Liver (tissue), 9 donors: ENCODE results near the gene APOL6. TPM values are rescaled to one million over a fixed set of nuclear protein-coding genes. Genes with fewer than 3 reads are reported as not detected.
A peak's percentile ranks its signal among the peaks of the same experiment; 100 is the strongest.

Experiments
- DNase-seq: peaks from one replicate; pipeline ENCODE4 v3.0.0-alpha.2; 2017; ENCODE audit warnings: low spot score
- H3K27ac ChIP-seq, 2 donors: one replicate each; pipeline ENCODE4 v1.7.0; 2013; ENCODE audit warnings: inconsistent platforms in 2 of 2, low read length in 2 of 2, control low read depth in 1 of 2, low read depth in 1 of 2, mild to moderate bottlenecking in 1 of 2
- H3K27me3 ChIP-seq, 4 donors: one replicate each; pipeline versions ENCODE4 v1.6.1 to v1.7.0; 2013; ENCODE audit warnings: low read length in 3 of 4, inconsistent platforms in 1 of 4, mild to moderate bottlenecking in 1 of 4, moderate library complexity in 1 of 4; ENCODE audit not compliant: control insufficient read depth in 4 of 4, insufficient read depth in 4 of 4
- H3K36me3 ChIP-seq, 4 donors: one replicate each; pipeline versions ENCODE4 v1.6.1 to v1.7.0; 2013; ENCODE audit warnings: low read length in 3 of 4, mild to moderate bottlenecking in 3 of 4, low read depth in 1 of 4, moderate library complexity in 1 of 4; ENCODE audit not compliant: control insufficient read depth in 4 of 4, insufficient read depth in 3 of 4
- H3K4me1 ChIP-seq, 4 donors: one replicate each; pipeline versions ENCODE4 v1.6.1 to v1.7.0; 2013; ENCODE audit warnings: low read length in 3 of 4, mild to moderate bottlenecking in 3 of 4, moderate library complexity in 1 of 4; ENCODE audit not compliant: control insufficient read depth in 4 of 4, insufficient read depth in 4 of 4
- H3K4me3 ChIP-seq, 3 donors: one replicate each; pipeline versions ENCODE4 v1.6.1 to v1.7.0; 2013; ENCODE audit warnings: low read length in 3 of 3, control low read depth in 1 of 3, low read depth in 1 of 3, mild to moderate bottlenecking in 1 of 3
- H3K9ac ChIP-seq, 2 donors: one replicate each; pipeline ENCODE4 v1.7.0; 2013; ENCODE audit warnings: low read length in 2 of 2, mild to moderate bottlenecking in 2 of 2, moderate library complexity in 2 of 2, control low read depth in 1 of 2, low read depth in 1 of 2
- H3K9me3 ChIP-seq, 4 donors: one replicate each; pipeline versions ENCODE4 v1.6.1 to v1.7.0; 2013; ENCODE audit warnings: low read length in 3 of 4; ENCODE audit not compliant: control insufficient read depth in 4 of 4
- EGR1 ChIP-seq, 2 donors: IDR thresholded peaks; 2 replicates each; pipeline ENCODE4 v1.6.1; 2016 to 2018; ENCODE audit warnings: antibody characterized with exemption in 2 of 2, low read depth in 2 of 2
- FOXA1 ChIP-seq: IDR thresholded peaks from 2 replicates; pipeline ENCODE4 v1.6.1; 2016; ENCODE audit warnings: antibody characterized with exemption
- FOXA2 ChIP-seq: IDR thresholded peaks from 2 replicates; pipeline ENCODE4 v1.6.1; 2016; ENCODE audit warnings: antibody characterized with exemption
- GABPA ChIP-seq, 2 donors: IDR thresholded peaks in 1 of 2; conservative IDR thresholded peaks in 1 of 2; 2 replicates each; pipeline ENCODE4 v1.6.1; 2016; ENCODE audit warnings: antibody characterized with exemption in 2 of 2, mild to moderate bottlenecking in 1 of 2, moderate library complexity in 1 of 2
- HNF4A ChIP-seq, 2 donors: conservative IDR thresholded peaks; 2 replicates each; pipeline ENCODE4 v1.6.1; 2016; ENCODE audit warnings: antibody characterized with exemption in 2 of 2, mild to moderate bottlenecking in 2 of 2
- HNF4G ChIP-seq: IDR thresholded peaks from 2 replicates; pipeline ENCODE4 v1.6.1; 2016; ENCODE audit warnings: antibody characterized with exemption
- JUND ChIP-seq, 2 donors: IDR thresholded peaks; 2 replicates each; pipeline ENCODE4 v1.6.1; 2016; ENCODE audit warnings: antibody characterized with exemption in 2 of 2
- NR2F2 ChIP-seq: IDR thresholded peaks from 2 replicates; pipeline ENCODE4 v1.6.1; 2016; ENCODE audit warnings: antibody characterized with exemption
- RAD21 ChIP-seq, 2 donors: IDR thresholded peaks; 2 replicates each; pipeline ENCODE4 v1.6.1; 2016; ENCODE audit warnings: antibody characterized with exemption in 2 of 2, mild to moderate bottlenecking in 2 of 2
- RXRA ChIP-seq, 2 donors: IDR thresholded peaks; 2 replicates each; pipeline ENCODE4 v1.6.1; 2017 to 2018; ENCODE audit warnings: antibody characterized with exemption in 2 of 2, mild to moderate bottlenecking in 1 of 2
- SP1 ChIP-seq: IDR thresholded peaks from 2 replicates; pipeline ENCODE4 v1.6.1; 2018; ENCODE audit warnings: antibody characterized with exemption, mild to moderate bottlenecking
- YY1 ChIP-seq: IDR thresholded peaks from 2 replicates; pipeline ENCODE4 v1.6.1; 2016; ENCODE audit warnings: antibody characterized with exemption, mild to moderate bottlenecking
- WGBS: extraction: QIAGEN DNeasy Blood & Tissue Kit; methylation state at CpG from one replicate; pipeline ENCODE4 v1.1.7; 2013; 5-methylcytosine and 5-hydroxymethylcytosine counted together
- polyA plus RNA-seq, 2 donors: library from polyadenylated mRNA; stranded (reverse) in 1 of 2; unstranded in 1 of 2; fragments of 200-250 nt in 1 of 2; fragments of >200 nt in 1 of 2; fragmentation: Nextera tagmentation in 1 of 2; extraction: Ambion mirVana in 1 of 2; gene quantifications; one replicate each; pipeline versions ENCODE4 v1.2.1 to v1.2.3, GENCODE V29; 2013 to 2015
- total RNA-seq, 2 donors: library from RNA; depleted of rRNA; stranded (reverse); fragments of >200 nt; gene quantifications; one replicate each; pipeline ENCODE4 v1.2.3, GENCODE V29; 2014
- TF ChIP-seq, protein P1 (sequence below): fragments of 150-350 bp; IDR thresholded peaks from 2 replicates; pipeline ENCODE4 v1.5.1; 2017; ENCODE audit warnings: improper control_type of control experiment, low read depth, low read length; ENCODE audit not compliant: missing input control
- TF ChIP-seq, protein P2 (sequence below): IDR thresholded peaks from 2 replicates; pipeline ENCODE4 v1.6.1; 2016; ENCODE audit warnings: antibody characterized with exemption
- TF ChIP-seq, protein P3 (sequence below): IDR thresholded peaks from 2 replicates; pipeline ENCODE4 v1.6.1; 2016; ENCODE audit warnings: antibody characterized with exemption, mild to moderate bottlenecking
- TF ChIP-seq, protein P4 (sequence below): IDR thresholded peaks from 2 replicates; pipeline ENCODE4 v1.6.1; 2016; ENCODE audit warnings: antibody characterized with exemption
- TF ChIP-seq, protein P5 (sequence below): IDR thresholded peaks from 2 replicates; pipeline ENCODE4 v1.6.1; 2016; ENCODE audit warnings: antibody characterized with exemption
- donor health status: healthy.
- donor health status: healthy.
- donor health status: healthy.
- donor health status: healthy.
- donor health status: healthy.

Gene APOL6
- total and polyA plus RNA-seq, 4 donors, result 10.3 to 80.1 (median 17.3) TPM

DNA sequence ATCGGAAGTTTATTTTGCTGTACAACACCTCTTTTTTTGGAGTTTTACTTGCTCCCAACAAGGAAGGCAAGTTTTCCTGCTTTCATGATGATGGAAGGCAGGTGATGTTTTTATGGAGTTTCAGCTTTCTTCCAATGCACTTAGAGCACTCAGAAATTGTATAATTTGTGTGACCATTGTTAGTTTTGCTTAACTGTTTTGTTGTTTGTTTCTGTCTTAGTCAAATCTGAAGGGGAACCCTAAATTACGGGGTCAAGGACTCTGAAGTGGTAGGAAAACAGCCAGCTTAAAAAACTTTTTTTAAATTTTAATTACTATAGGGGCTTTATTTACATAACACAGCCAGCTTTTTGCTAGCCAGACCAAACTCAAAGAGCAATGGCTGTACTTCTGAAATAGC is 14.7 kb downstream of the APOL6 start:
- Histone ChIP-seq H3K9me3 (no peaks in the 10 kb centered on the region), H3K9ac (no peak overlapping the region), H3K27me3 (no peaks in the 10 kb centered on the region), H3K36me3 (peaks cover 10 to 32% (median 22%) of the 10 kb centered on the region in 4 donors), H3K4me3 (no peak overlapping the region), H3K4me1 (peaks cover 0 to 25% (median 22%) of the 10 kb centered on the region in 4 donors), H3K27ac (peak overlapping the region in 1 of 2 donors; percentile 23)
- WGBS, result 74% methylated on average over 2 of the region's 2 CpGs
- TF ChIP-seq, protein P1, sequence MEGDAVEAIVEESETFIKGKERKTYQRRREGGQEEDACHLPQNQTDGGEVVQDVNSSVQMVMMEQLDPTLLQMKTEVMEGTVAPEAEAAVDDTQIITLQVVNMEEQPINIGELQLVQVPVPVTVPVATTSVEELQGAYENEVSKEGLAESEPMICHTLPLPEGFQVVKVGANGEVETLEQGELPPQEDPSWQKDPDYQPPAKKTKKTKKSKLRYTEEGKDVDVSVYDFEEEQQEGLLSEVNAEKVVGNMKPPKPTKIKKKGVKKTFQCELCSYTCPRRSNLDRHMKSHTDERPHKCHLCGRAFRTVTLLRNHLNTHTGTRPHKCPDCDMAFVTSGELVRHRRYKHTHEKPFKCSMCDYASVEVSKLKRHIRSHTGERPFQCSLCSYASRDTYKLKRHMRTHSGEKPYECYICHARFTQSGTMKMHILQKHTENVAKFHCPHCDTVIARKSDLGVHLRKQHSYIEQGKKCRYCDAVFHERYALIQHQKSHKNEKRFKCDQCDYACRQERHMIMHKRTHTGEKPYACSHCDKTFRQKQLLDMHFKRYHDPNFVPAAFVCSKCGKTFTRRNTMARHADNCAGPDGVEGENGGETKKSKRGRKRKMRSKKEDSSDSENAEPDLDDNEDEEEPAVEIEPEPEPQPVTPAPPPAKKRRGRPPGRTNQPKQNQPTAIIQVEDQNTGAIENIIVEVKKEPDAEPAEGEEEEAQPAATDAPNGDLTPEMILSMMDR, result no peak
- no peak for TF ChIP-seq GABPA (IDR thresholded peaks at IDR 0.05 in 1 of 2, conservative IDR thresholded peaks at IDR 0.05 in 1 of 2)
- no peak for TF ChIP-seq SP1
- TF ChIP-seq HNF4A (conservative IDR thresholded peaks at IDR 0.05), result no peak
- TF ChIP-seq, protein P2, sequence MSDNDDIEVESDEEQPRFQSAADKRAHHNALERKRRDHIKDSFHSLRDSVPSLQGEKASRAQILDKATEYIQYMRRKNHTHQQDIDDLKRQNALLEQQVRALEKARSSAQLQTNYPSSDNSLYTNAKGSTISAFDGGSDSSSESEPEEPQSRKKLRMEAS, result no peak
- TF ChIP-seq, protein P3, sequence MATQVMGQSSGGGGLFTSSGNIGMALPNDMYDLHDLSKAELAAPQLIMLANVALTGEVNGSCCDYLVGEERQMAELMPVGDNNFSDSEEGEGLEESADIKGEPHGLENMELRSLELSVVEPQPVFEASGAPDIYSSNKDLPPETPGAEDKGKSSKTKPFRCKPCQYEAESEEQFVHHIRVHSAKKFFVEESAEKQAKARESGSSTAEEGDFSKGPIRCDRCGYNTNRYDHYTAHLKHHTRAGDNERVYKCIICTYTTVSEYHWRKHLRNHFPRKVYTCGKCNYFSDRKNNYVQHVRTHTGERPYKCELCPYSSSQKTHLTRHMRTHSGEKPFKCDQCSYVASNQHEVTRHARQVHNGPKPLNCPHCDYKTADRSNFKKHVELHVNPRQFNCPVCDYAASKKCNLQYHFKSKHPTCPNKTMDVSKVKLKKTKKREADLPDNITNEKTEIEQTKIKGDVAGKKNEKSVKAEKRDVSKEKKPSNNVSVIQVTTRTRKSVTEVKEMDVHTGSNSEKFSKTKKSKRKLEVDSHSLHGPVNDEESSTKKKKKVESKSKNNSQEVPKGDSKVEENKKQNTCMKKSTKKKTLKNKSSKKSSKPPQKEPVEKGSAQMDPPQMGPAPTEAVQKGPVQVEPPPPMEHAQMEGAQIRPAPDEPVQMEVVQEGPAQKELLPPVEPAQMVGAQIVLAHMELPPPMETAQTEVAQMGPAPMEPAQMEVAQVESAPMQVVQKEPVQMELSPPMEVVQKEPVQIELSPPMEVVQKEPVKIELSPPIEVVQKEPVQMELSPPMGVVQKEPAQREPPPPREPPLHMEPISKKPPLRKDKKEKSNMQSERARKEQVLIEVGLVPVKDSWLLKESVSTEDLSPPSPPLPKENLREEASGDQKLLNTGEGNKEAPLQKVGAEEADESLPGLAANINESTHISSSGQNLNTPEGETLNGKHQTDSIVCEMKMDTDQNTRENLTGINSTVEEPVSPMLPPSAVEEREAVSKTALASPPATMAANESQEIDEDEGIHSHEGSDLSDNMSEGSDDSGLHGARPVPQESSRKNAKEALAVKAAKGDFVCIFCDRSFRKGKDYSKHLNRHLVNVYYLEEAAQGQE, result no peak
- TF ChIP-seq, protein P4, sequence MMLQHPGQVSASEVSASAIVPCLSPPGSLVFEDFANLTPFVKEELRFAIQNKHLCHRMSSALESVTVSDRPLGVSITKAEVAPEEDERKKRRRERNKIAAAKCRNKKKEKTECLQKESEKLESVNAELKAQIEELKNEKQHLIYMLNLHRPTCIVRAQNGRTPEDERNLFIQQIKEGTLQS, result no peak
- TF ChIP-seq FOXA1, result no peak
- TF ChIP-seq EGR1 (IDR thresholded peaks at IDR 0.05; ENCODE audit: low read depth in 2 of 2), result no peak
- no peak for TF ChIP-seq NR2F2
- no peak for TF ChIP-seq FOXA2
- TF ChIP-seq YY1, result no peak
- TF ChIP-seq JUND (IDR thresholded peaks at IDR 0.05), result no peak
- TF ChIP-seq RXRA (IDR thresholded peaks at IDR 0.05), result no peak
- TF ChIP-seq, protein P5, sequence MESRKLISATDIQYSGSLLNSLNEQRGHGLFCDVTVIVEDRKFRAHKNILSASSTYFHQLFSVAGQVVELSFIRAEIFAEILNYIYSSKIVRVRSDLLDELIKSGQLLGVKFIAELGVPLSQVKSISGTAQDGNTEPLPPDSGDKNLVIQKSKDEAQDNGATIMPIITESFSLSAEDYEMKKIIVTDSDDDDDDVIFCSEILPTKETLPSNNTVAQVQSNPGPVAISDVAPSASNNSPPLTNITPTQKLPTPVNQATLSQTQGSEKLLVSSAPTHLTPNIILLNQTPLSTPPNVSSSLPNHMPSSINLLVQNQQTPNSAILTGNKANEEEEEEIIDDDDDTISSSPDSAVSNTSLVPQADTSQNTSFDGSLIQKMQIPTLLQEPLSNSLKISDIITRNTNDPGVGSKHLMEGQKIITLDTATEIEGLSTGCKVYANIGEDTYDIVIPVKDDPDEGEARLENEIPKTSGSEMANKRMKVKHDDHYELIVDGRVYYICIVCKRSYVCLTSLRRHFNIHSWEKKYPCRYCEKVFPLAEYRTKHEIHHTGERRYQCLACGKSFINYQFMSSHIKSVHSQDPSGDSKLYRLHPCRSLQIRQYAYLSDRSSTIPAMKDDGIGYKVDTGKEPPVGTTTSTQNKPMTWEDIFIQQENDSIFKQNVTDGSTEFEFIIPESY, result no peak
- no peak for DNase-seq

DNA sequence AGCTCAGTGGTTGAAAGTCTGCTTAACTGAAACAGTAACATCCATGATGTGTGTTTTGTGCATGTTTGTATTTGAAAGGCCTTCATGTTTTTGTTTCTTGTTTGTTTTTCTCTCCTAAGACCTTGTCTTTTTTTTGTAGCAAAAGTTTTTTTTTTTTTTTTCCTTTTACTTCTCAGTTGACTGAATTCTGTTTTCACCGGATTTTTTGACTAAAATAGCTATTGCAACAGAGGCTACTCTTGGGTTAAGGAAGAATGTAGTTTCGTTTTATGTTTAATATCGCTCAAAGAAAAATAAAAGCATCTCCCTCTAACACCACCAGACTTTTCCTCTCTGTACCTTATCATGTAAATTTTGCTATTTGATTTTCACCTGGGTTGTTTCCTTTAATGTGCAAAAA is 15.1 kb downstream of the APOL6 start:
- no peaks in the 10 kb centered on the region for H3K9me3 ChIP-seq
- peak overlapping the region in 1 of 2 donors; percentile 8 for H3K9ac ChIP-seq
- no peak overlapping the region for H3K4me3 ChIP-seq
- WGBS, result 21% methylated on average over 3 of the region's 3 CpGs
- peaks cover 0 to 25% (median 22%) of the 10 kb centered on the region in 4 donors for H3K4me1 ChIP-seq
- DNase-seq, result no peak
- H3K27ac ChIP-seq, result peak overlapping the region in 1 of 2 donors; percentile 23
- peaks cover 8 to 28% (median 17%) of the 10 kb centered on the region in 4 donors for H3K36me3 ChIP-seq
- no peaks in the 10 kb centered on the region for H3K27me3 ChIP-seq
- TF ChIP-seq, protein P5, result no peak
- no peak for TF ChIP-seq JUND (IDR thresholded peaks at IDR 0.05)
- no peak for TF ChIP-seq FOXA2
- TF ChIP-seq HNF4G, result no peak
- TF ChIP-seq GABPA (IDR thresholded peaks at IDR 0.05 in 1 of 2, conservative IDR thresholded peaks at IDR 0.05 in 1 of 2), result no peak
- TF ChIP-seq RXRA (IDR thresholded peaks at IDR 0.05), result no peak
- TF ChIP-seq, protein P1, result no peak
- no peak for TF ChIP-seq SP1
- TF ChIP-seq RAD21 (IDR thresholded peaks at IDR 0.05), result no peak
- no peak for TF ChIP-seq HNF4A (conservative IDR thresholded peaks at IDR 0.05)
- TF ChIP-seq EGR1 (IDR thresholded peaks at IDR 0.05; ENCODE audit: low read depth in 2 of 2), result no peak
- TF ChIP-seq, protein P4, result no peak
- TF ChIP-seq, protein P2, result no peak
